ENCODE measurements around the gene IDI1. TPM values are rescaled to one million over a fixed set of nuclear protein-coding genes. Genes with fewer than 3 reads are reported as not detected.

The IDI1 gene
- 35.8 and 67.9 TPM in 2 replicates for total RNA-seq

DNA sequence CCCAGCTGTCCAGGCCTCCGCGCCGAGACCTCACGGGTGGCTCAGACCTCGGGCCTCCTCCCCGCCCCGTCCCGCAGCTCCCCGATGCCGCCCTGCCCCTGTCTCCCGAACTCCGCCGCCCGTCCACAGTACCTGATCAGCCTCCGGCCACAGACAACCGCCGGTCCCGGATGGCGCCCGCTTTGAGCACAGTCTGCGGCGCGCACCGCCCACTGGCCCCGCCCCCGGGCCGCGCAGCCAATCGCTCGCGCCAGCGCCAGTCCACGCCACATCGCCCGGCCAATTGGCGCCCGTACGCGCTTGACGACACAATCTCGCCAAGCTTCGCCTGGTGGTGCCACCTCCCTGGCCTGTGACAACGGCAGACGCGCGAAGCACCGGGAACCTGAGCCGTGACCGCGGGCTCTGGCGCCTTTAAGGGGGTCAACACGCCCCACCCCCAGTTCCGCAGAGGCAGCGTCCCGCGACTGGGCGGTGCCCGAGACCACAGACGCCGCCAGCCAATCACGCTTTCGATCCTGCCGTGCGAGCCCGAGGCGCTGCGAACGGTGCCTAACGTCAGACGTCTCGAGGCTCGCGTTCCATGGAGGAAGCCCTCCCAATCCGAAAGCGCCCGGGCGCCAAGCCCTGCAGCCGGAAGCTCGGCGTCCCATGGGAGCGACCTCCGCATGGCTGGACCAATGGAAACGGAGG lies at the start of gene IDI1:
Gene IDI1, minus strand, starts transcription at position 388 of the 693 bp plus-strand sequence. Its CDS starts 116 bp downstream, at position 272.

DNA sequence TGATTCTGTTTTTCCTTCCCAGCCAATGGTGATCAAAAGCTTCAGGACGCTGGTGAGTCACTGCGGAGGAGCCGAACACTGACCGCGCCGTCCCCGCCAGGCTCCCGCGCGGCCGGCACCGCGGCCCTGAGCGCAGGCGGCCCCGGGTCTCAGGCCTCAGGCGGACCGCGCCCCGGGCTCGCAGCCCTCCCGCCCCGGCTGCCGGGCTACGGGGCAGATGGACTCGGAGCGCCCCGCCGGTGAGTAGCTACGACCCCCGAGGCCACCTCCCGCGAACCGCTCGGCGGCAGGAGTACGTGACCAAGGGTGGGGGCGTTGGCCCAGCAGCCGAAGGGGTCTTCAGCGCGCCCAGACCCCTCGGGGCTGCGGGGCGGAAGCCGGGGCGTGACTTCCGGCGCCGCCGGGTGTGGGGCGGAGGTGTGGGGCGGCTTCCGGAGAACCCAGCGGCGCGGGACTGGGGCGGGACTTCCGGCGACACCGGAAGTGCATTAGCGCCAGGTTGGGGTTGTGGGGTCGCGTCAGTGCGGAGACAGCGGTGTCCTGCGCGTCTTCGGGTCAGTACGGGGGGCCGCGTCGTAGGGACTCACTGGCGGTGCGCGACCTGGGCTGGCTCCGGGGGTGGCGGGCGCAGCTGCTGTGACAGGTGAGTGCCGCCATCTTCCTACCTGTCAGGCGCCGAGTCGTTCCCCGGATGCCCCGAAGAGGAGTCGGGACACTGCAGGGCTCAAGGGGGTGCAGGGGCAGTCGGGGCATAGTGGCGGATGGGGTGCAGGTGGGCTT lies 7.6 kb upstream of the IDI1 start, which contains the start of gene WDR37:
Gene WDR37, plus strand, starts transcription at position 60 of the 780 bp plus-strand sequence. CDS start 15,771 bp downstream, outside the sequence.

DNA sequence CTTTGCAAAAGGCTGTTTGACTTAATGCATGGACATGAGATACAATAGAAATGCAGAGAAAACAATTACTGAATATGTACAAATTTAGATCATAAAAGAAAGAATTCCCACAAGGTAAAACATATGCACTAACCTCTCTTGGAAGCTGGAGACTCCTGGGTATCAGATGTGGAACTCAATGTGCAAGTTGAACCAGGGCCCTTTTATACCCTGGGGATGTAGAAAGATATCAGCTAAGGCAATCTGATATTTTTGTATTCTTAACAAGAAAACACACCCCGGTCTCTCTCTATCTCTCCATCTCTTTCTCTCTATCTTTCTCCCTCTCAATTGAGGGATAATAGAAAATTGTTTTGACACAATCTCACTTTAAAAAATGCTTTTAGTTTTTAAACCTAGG lies 23.2 kb downstream of the IDI1 start, which contains the start of gene IDI2:
Gene IDI2, minus strand, starts transcription at position 177 of the 400 bp plus-strand sequence. CDS start 1,136 bp downstream, outside the sequence.

Other genes with a start within 250 kb of the IDI1 start
- 15.0 and 17.2 TPM in 2 replicates for gene LARP4B, start 117.4 kb downstream of the IDI1 start, total RNA-seq
- gene GTPBP4, start 60.7 kb downstream of the IDI1 start, total RNA-seq = 17.6 and 21.1 TPM in 2 replicates
- gene IDI2, start 23.3 kb downstream of the IDI1 start, total RNA-seq = 0.09 TPM in 1 of 2 replicates, not detected in the other
- gene WDR37, start 7.3 kb upstream of the IDI1 start, total RNA-seq = 12.6 and 14.7 TPM in 2 replicates

Data from bronchial smooth muscle cell (primary cell).